ENCODE results near the gene TTC38.

DNA sequence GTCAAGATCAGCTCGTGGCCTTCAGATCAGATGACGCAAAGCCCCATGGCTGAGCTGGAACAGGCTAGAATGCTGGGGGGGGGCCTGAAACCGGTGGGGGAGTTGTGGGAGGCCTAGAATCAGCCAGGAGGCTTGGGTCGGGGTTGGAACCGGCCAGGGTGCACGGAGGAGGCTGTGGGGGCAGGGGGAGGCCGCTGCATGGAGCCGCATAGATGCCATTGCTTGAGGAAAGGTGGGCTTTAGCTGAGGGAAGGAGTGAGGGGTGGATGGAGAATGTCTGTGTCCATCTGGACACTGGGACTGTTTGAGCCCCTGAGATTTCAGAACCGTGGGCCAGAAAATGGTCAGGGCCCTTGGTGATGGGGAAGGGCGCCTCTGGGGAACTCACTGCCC is 42.9 kb upstream of the TTC38 start:
- TF ChIP-seq EZH2 (IDR thresholded peaks at IDR 0.05; ENCODE audit: insufficient read depth, poor library complexity, severe bottlenecking) (no peak), EZH2phosphoT487 (IDR thresholded peaks at IDR 0.05; ENCODE audit: insufficient read depth, low read depth) (no peak)
